Measurements from ENCODE around the gene ASTL.

GRCh38 chr2:96082211-96083063, 55.9 kb downstream of the ASTL start:
- TF ChIP-seq CTCF (IDR thresholded peaks at IDR 0.05; ENCODE audit: low read length) (no peak), EZH2phosphoT487 (IDR thresholded peaks at IDR 0.05; ENCODE audit: low read length) (no peak), EZH2 (optimal IDR thresholded peaks at IDR 0.05; ENCODE audit: low read depth, low read length) (no peak)
